ENCODE measurements around the gene TNNI2.

TNNI2 gene

GRCh38 chr11:1859004-1859403 lies 20.2 kb downstream of the TNNI2 start:
- no peak for DNase-seq (ENCODE audit: low read depth in 1 of 2, low spot score in 1 of 2)

GRCh38 chr11:1860108-1860507 lies 21.3 kb downstream of the TNNI2 start:
- no peak for DNase-seq (ENCODE audit: low read depth in 1 of 2, low spot score in 1 of 2)

GRCh38 chr11:1861435-1862411 lies 22.9 kb downstream of the TNNI2 start:
- DNase-seq (ENCODE audit: low read depth in 1 of 2, low spot score in 1 of 2): no peak

- no peak for DNase-seq (ENCODE audit: low read depth in 1 of 2, low spot score in 1 of 2)
Observed at GRCh38 chr11:1862588-1863351, 24.0 kb downstream of the TNNI2 start.

GRCh38 chr11:1863352-1864216 lies 24.8 kb downstream of the TNNI2 start:
- DNase-seq (ENCODE audit: low read depth in 1 of 2, low spot score in 1 of 2): no peak

- DNase-seq (ENCODE audit: low read depth in 1 of 2, low spot score in 1 of 2): no peak
Observed at GRCh38 chr11:1864231-1864630, 25.4 kb downstream of the TNNI2 start.

GRCh38 chr11:1864831-1865665 lies 26.3 kb downstream of the TNNI2 start:
- no peak for DNase-seq (ENCODE audit: low read depth in 1 of 2, low spot score in 1 of 2)

- DNase-seq (ENCODE audit: low read depth in 1 of 2, low spot score in 1 of 2): no peak
Observed at GRCh38 chr11:1866226-1866625, 27.4 kb downstream of the TNNI2 start.

- no peak for DNase-seq (ENCODE audit: low read depth in 1 of 2, low spot score in 1 of 2)
Observed at GRCh38 chr11:1866776-1867175, 28.0 kb downstream of the TNNI2 start.

GRCh38 chr11:1867381-1867780 lies 28.6 kb downstream of the TNNI2 start:
- no peak for DNase-seq (ENCODE audit: low read depth in 1 of 2, low spot score in 1 of 2)

GRCh38 chr11:1868056-1868635 lies 29.4 kb downstream of the TNNI2 start:
- DNase-seq (ENCODE audit: low read depth in 1 of 2, low spot score in 1 of 2): no peak

GRCh38 chr11:1868636-1869291 lies 30.0 kb downstream of the TNNI2 start:
- DNase-seq (ENCODE audit: low read depth in 1 of 2, low spot score in 1 of 2): no peak

GRCh38 chr11:1869427-1870325 lies 30.9 kb downstream of the TNNI2 start:
- DNase-seq (ENCODE audit: low read depth in 1 of 2, low spot score in 1 of 2): no peak

GRCh38 chr11:1870326-1870696 lies 31.5 kb downstream of the TNNI2 start:
- no peak for DNase-seq (ENCODE audit: low read depth in 1 of 2, low spot score in 1 of 2)

- no peak for DNase-seq (ENCODE audit: low read depth in 1 of 2, low spot score in 1 of 2)
Observed at GRCh38 chr11:1870721-1871466, 32.1 kb downstream of the TNNI2 start.

- no peak for DNase-seq (ENCODE audit: low read depth in 1 of 2, low spot score in 1 of 2)
Observed at GRCh38 chr11:1871531-1871930, 32.8 kb downstream of the TNNI2 start.

GRCh38 chr11:1872267-1872985 lies 33.6 kb downstream of the TNNI2 start:
- no peak for DNase-seq (ENCODE audit: low read depth in 1 of 2, low spot score in 1 of 2)
